GM12878 (cell line): Measurements from ENCODE around the gene LEP. TPM values are rescaled to one million over a fixed set of nuclear protein-coding genes. Genes with fewer than 3 reads are reported as not detected.

Source experiments
- ATAC-seq: fragments of 200-7000 bp; cut with Tn5 transposase; 3 replicates; pipeline ENCODE4 v1.9.1; 2020; ENCODE audit warnings: mild to moderate bottlenecking, moderate library complexity
- BruUV-seq: library from RNA; stranded (reverse); fragments of 400-500 nt; replicated peaks from 2 replicates; lab custom pipeline; 2021; lab: Mats Ljungman, UMichigan
- CTCF ChIA-PET: fragments of 300-600 bp; sonication (Branson Sonifier 250); formaldehyde crosslinking; extraction: SDS; loops from one replicate; lab custom pipeline; 2021; ENCODE audit warnings: inconsistent platforms; lab: Yijun Ruan, JAX
- POLR2A ChIA-PET: fragments of 350-600 bp; formaldehyde crosslinking; extraction: SDS; loops from one replicate; lab custom pipeline; 2021; ENCODE audit warnings: inconsistent platforms; lab: Charles Lee
- RAD21 ChIA-PET: fragments of 300-600 bp; sonication (Branson Sonifier 250); formaldehyde crosslinking; loops from one replicate; lab custom pipeline; 2023; ENCODE audit warnings: antibody characterized with exemption; ENCODE audit not compliant: unreplicated experiment; lab: Charles Lee
- SMC1A ChIA-PET: fragments of 300-600 bp; sonication (Branson Sonifier 250); formaldehyde crosslinking; loops from one replicate; lab custom pipeline; 2023; ENCODE audit not compliant: unreplicated experiment, uncharacterized antibody; lab: Charles Lee
- DNase-seq: peaks from one replicate; pipeline ENCODE4 v3.0.0-alpha.2; 2011; ENCODE audit warnings: low read depth, low spot score
- FAIRE-seq: peaks from 3 replicates; lab custom pipeline; 2011; peaks lifted over from hg19 to GRCh38; lab: Jason Lieb, UNC
- H2AFZ ChIP-seq: 2 replicates; pipeline ENCODE4 v1.6.0; 2011; ENCODE audit warnings: low read depth, low read length, control low read depth; ENCODE audit not compliant: control insufficient read depth
- H3K27ac ChIP-seq: 2 replicates; pipeline ENCODE4 v1.5.1; 2011; ENCODE audit warnings: control low read depth; ENCODE audit not compliant: control insufficient read depth, insufficient read depth
- H3K27me3 ChIP-seq, 2 experiments: replicated peaks in 1 of 2; 2 replicates each; pipeline versions ENCODE4 v1.6.0 to v1.6.1; 2011; ENCODE audit warnings: low read length in 1 of 2; ENCODE audit not compliant: control insufficient read depth in 2 of 2, insufficient read depth in 2 of 2
- H3K36me3 ChIP-seq, 2 experiments: 2 replicates each; pipeline ENCODE4 v1.5.1; 2011; ENCODE audit warnings: low read length in 1 of 2; ENCODE audit not compliant: control insufficient read depth in 2 of 2, insufficient read depth in 2 of 2
- H3K4me1 ChIP-seq: 2 replicates; pipeline ENCODE4 v1.6.1; 2011; ENCODE audit warnings: mild to moderate bottlenecking, low read length, moderate library complexity, mixed read lengths; ENCODE audit not compliant: control insufficient read depth, insufficient read depth
- H3K4me2 ChIP-seq: 2 replicates; pipeline ENCODE4 v1.6.0; 2011; ENCODE audit warnings: control low read depth; ENCODE audit not compliant: control insufficient read depth, insufficient read depth
- H3K4me3 ChIP-seq: fragments of 200-600 bp; sonication (generic); 2 replicates; pipeline ENCODE4 v1.5.1; 2016
- H3K79me2 ChIP-seq: 2 replicates; pipeline ENCODE4 v1.6.0; 2011; ENCODE audit warnings: low read length; ENCODE audit not compliant: control insufficient read depth, insufficient read depth
- H3K9ac ChIP-seq: 2 replicates; pipeline ENCODE4 v1.8.0; 2011; ENCODE audit warnings: low read length, control low read depth, mixed read lengths; ENCODE audit not compliant: control insufficient read depth, insufficient read depth
- H3K9me3 ChIP-seq: replicated peaks from 3 replicates; pipeline ENCODE4 v1.5.1; 2011; ENCODE audit warnings: mild to moderate bottlenecking, low read length; ENCODE audit not compliant: control insufficient read depth, insufficient read depth
- H4K20me1 ChIP-seq: 2 replicates; pipeline ENCODE4 v1.6.0; 2011; ENCODE audit not compliant: control insufficient read depth, insufficient read depth
- CREB1 ChIP-seq: IDR thresholded peaks from 2 replicates; pipeline ENCODE4 v1.6.1; 2012; ENCODE audit warnings: low read depth, mild to moderate bottlenecking, inconsistent platforms
- LARP7 ChIP-seq: fragments of 450-650 bp; IDR thresholded peaks from 2 replicates; pipeline ENCODE4 v1.6.1; 2017; ENCODE audit warnings: mild to moderate bottlenecking
- RCOR1 ChIP-seq: conservative IDR thresholded peaks from 2 replicates; pipeline ENCODE4 v1.6.1; 2012; ENCODE audit warnings: low read depth, low read length, improper control_type of control experiment
- RFX5 ChIP-seq: IDR thresholded peaks from 2 replicates; pipeline ENCODE4 v1.6.1; 2011; ENCODE audit warnings: low read depth, low read length, improper control_type of control experiment
- SUPT20H ChIP-seq: IDR thresholded peaks from 2 replicates; pipeline ENCODE4 v1.6.1; 2011; ENCODE audit warnings: low read depth, mild to moderate bottlenecking, low read length, moderate library complexity, borderline replicate concordance; ENCODE audit not compliant: control insufficient read depth
- WGBS: methylation state at CpG from one replicate; pipeline ENCODE4 v1.1.6; 2016; ENCODE audit warnings: low lambda C conversion rate; ENCODE audit not compliant: insufficient replicate concordance, insufficient coverage; ENCODE audit errors: missing lambda C conversion rate; 5-methylcytosine and 5-hydroxymethylcytosine counted together
- in situ Hi-C: fragments of 300-500 bp; cut with MboI; formaldehyde crosslinking; loops from 9 replicates; pipeline ENCODE4 v1.14.3; 2018; ENCODE audit warnings: mixed read lengths
- intact Hi-C: fragments of 100-400 bp; cut with micrococcal nuclease; formaldehyde crosslinking; loops from one replicate; pipeline ENCODE4 v1.14.2; 2022; ENCODE audit not compliant: unreplicated experiment
- polyA plus RNA-seq, 11 experiments: library from polyadenylated mRNA; depleted of rRNA in 4 of 11; unstranded in 6 of 11; stranded (reverse) in 5 of 11; fragments of >200 nt; fragmentation: Nextera tagmentation in 4 of 11; fragmentation: Illumina TruSeq in 1 of 11; extraction: Ambion mirVana in 4 of 11; extraction: Trizol in 1 of 11; gene quantifications; 1 replicate in 1 of 11; 2 replicates in 10 of 11; pipeline versions ENCODE4 v1.2.1 to v1.2.3, GENCODE V29; 2011 to 2016; ENCODE audit warnings: inconsistent platforms in 2 of 11, missing spikeins in 2 of 11, low read depth in 1 of 11
- total RNA-seq, 4 experiments: library from RNA; depleted of rRNA in 3 of 4; stranded (reverse); fragments of >200 nt in 3 of 4; fragmentation: Illumina TruSeq in 1 of 4; extraction: Trizol in 1 of 4; gene quantifications; 2 replicates each; pipeline versions ENCODE4 v1.2.1 to v1.2.3, GENCODE V29; 2013 to 2021

LEP gene
- total and polyA plus RNA-seq, 10 of the 15 experiments (the other 5 are each of a cell fraction or from before 2014, with no cell fraction given), result not detected

DNA sequence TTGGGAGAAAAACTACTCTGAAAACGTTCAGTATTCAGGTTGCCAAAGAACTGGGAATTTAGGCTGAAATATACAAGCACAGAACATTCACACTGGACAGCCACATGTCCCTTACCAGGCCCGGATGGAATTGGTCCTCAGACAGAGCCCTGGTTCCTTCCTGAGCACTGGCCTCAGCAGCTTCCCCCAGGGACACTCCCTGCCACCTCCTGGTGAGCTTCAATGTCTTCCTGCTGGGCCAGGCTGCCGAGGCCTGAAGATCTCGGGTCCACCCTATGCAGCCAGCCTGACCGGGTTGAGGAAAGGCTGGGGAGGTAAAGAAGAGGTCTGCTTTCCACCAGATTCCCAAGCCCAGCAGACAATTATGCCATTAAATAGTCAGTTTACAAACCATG is 24.8 kb downstream of the LEP start:
- TF ChIP-seq SUPT20H, result no peak
- peaks cover 0 to 2% of the 10 kb centered on the region in 2 experiments; a peak in 2 of 4 replicates for H3K27me3 ChIP-seq
- H3K4me1 ChIP-seq, result no peaks in the 10 kb centered on the region
- BruUV-seq, result no TSS peak
- no peak overlapping the region for H3K4me2 ChIP-seq
- SMC1A ChIA-PET, result no interaction called here
- in situ Hi-C loops, result no loop called here
- CTCF ChIA-PET, result no interaction called here
- H3K79me2 ChIP-seq, result no peaks in the 10 kb centered on the region
- H4K20me1 ChIP-seq, result no peaks in the 10 kb centered on the region
- RAD21 ChIA-PET, result no interaction called here
- H3K9me3 ChIP-seq, result no peaks in the 10 kb centered on the region
- DNase-seq (no peak), ATAC-seq (no peak), FAIRE-seq (no peak)
- no peak overlapping the region for H3K4me3 ChIP-seq
- H3K9ac ChIP-seq, result no peak overlapping the region
- 6% methylated on average over 5 of the region's 5 CpGs for WGBS
- POLR2A ChIA-PET, result no interaction called here
- no peak overlapping the region for H2AFZ ChIP-seq
- H3K27ac ChIP-seq, result no peak overlapping the region
- H3K36me3 ChIP-seq, result no peaks in the 10 kb centered on the region
- intact Hi-C loops, result no loop called here

DNA sequence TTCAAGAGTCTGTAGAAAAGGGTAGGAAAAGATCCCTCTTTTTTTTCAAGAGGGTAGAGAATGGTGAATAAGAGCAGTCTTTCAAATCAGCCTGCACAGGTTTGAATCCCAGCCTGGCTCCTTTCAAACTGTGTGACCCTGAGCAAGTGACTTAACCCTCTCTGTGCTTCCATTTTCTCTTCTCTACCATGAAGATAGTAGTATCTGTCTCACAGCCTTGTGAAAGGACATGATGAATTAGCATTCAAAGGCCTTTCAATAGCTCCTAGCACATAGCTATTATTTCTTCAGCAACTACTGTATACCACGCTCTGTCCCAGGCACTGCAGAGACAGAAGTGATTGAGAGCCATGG is 25.4 kb downstream of the LEP start:
- Histone ChIP-seq H3K36me3 (no peaks in the 10 kb centered on the region), H3K9ac (no peak overlapping the region), H3K27me3 (peaks cover 0 to 2% of the 10 kb centered on the region in 2 experiments; a peak in 2 of 4 replicates), H3K4me1 (no peaks in the 10 kb centered on the region), H3K27ac (no peak overlapping the region), H3K79me2 (no peaks in the 10 kb centered on the region), H3K9me3 (no peaks in the 10 kb centered on the region), H3K4me3 (no peak overlapping the region), H4K20me1 (no peaks in the 10 kb centered on the region), H2AFZ (no peak overlapping the region), H3K4me2 (no peak overlapping the region)
- FAIRE-seq (no peak), DNase-seq (no peak), ATAC-seq (no peak)
- ChIA-PET SMC1A (no interaction called here), POLR2A (no interaction called here), RAD21 (no interaction called here), CTCF (no interaction called here)
- no TSS peak for BruUV-seq
- in situ Hi-C loops (no loop called here), intact Hi-C loops (no loop called here)
- no peak for TF ChIP-seq LARP7
- no peak for TF ChIP-seq CREB1
- no peak for TF ChIP-seq RFX5
- TF ChIP-seq RCOR1, result no peak
- WGBS, result 50% methylated on average over 1 of the region's 1 CpG
